Muscle layer of duodenum (tissue), 2 donors: ENCODE data around the gene CCT5.

Source experiments
- H3K27ac ChIP-seq: one replicate; pipeline ENCODE4 v1.7.0; 2013; ENCODE audit warnings: mild to moderate bottlenecking, low read length
- H3K27me3 ChIP-seq: one replicate; pipeline ENCODE4 v1.7.0; 2013; ENCODE audit warnings: low read depth, mild to moderate bottlenecking, control low read depth, low read length
- H3K36me3 ChIP-seq, 2 donors: one replicate each; pipeline ENCODE4 v1.7.0; 2013; ENCODE audit warnings: low read length in 2 of 2, control low read depth in 1 of 2, mild to moderate bottlenecking in 1 of 2; ENCODE audit not compliant: insufficient read depth in 2 of 2, control insufficient read depth in 1 of 2
- H3K4me1 ChIP-seq, 2 donors: one replicate each; pipeline ENCODE4 v1.7.0; 2013; ENCODE audit warnings: low read length in 2 of 2, mild to moderate bottlenecking in 2 of 2, control low read depth in 1 of 2, moderate library complexity in 1 of 2; ENCODE audit not compliant: insufficient read depth in 2 of 2, control insufficient read depth in 1 of 2
- H3K4me3 ChIP-seq, 2 donors: one replicate each; pipeline ENCODE4 v1.7.0; 2013; ENCODE audit warnings: low read length in 2 of 2, low read depth in 1 of 2, mild to moderate bottlenecking in 1 of 2
- H3K9me3 ChIP-seq, 2 donors: one replicate each; pipeline ENCODE4 v1.7.0; 2013; ENCODE audit warnings: low read length in 2 of 2, control low read depth in 1 of 2, mild to moderate bottlenecking in 1 of 2; ENCODE audit not compliant: control insufficient read depth in 1 of 2
- donor health status: healthy.

Gene CCT5

GRCh38 chr5:10222326-10222725 is 27.8 kb upstream of the CCT5 start:
- no peak overlapping the region for H3K27ac ChIP-seq

GRCh38 chr5:10227379-10227778 is 22.7 kb upstream of the CCT5 start:
- peaks cover 5 to 12% of the 10 kb centered on the region in 2 donors for H3K36me3 ChIP-seq
- H3K4me1 ChIP-seq, result no peaks in the 10 kb centered on the region
- H3K9me3 ChIP-seq, result no peaks in the 10 kb centered on the region
- no peaks in the 10 kb centered on the region for H3K27me3 ChIP-seq
- no peak overlapping the region for H3K4me3 ChIP-seq
- no peak overlapping the region for H3K27ac ChIP-seq

More at GRCh38 chr5:10222326-10222725, 27.8 kb upstream of the CCT5 start:
- Histone ChIP-seq H3K36me3 (peaks cover 5 to 7% of the 10 kb centered on the region in 2 donors), H3K4me3 (no peak overlapping the region), H3K4me1 (no peaks in the 10 kb centered on the region), H3K27me3 (no peaks in the 10 kb centered on the region), H3K9me3 (no peaks in the 10 kb centered on the region)

GRCh38 chr5:10228288-10228687 is 21.8 kb upstream of the CCT5 start:
- H3K36me3 ChIP-seq, result peaks cover 9 to 12% of the 10 kb centered on the region in 2 donors
- H3K4me1 ChIP-seq, result no peaks in the 10 kb centered on the region
- no peak overlapping the region for H3K4me3 ChIP-seq
- no peak overlapping the region for H3K27ac ChIP-seq
- H3K27me3 ChIP-seq, result no peaks in the 10 kb centered on the region
- H3K9me3 ChIP-seq, result no peaks in the 10 kb centered on the region

GRCh38 chr5:10229306-10230048 is 20.6 kb upstream of the CCT5 start:
- no peaks in the 10 kb centered on the region for H3K9me3 ChIP-seq
- no peak overlapping the region for H3K27ac ChIP-seq
- no peaks in the 10 kb centered on the region for H3K27me3 ChIP-seq
- H3K36me3 ChIP-seq, result peaks cover 9 to 12% of the 10 kb centered on the region in 2 donors
- H3K4me1 ChIP-seq, result no peaks in the 10 kb centered on the region
- no peak overlapping the region for H3K4me3 ChIP-seq

GRCh38 chr5:10232386-10232785 is 17.7 kb upstream of the CCT5 start:
- Histone ChIP-seq H3K27me3 (no peaks in the 10 kb centered on the region), H3K36me3 (peaks cover 14 to 29% of the 10 kb centered on the region in 2 donors), H3K4me3 (no peak overlapping the region), H3K9me3 (no peaks in the 10 kb centered on the region), H3K4me1 (no peaks in the 10 kb centered on the region), H3K27ac (no peak overlapping the region)

- H3K4me1 ChIP-seq, result no peaks in the 10 kb centered on the region
- H3K4me3 ChIP-seq, result no peak overlapping the region
- H3K9me3 ChIP-seq, result no peaks in the 10 kb centered on the region
- no peaks in the 10 kb centered on the region for H3K27me3 ChIP-seq
- no peak overlapping the region for H3K27ac ChIP-seq
- peaks cover 14 to 27% of the 10 kb centered on the region in 2 donors for H3K36me3 ChIP-seq
Observed at GRCh38 chr5:10233011-10233410, 17.1 kb upstream of the CCT5 start.

- Histone ChIP-seq H3K27me3 (no peaks in the 10 kb centered on the region), H3K9me3 (no peaks in the 10 kb centered on the region), H3K36me3 (peaks cover 17 to 27% of the 10 kb centered on the region in 2 donors), H3K4me1 (no peaks in the 10 kb centered on the region), H3K27ac (no peak overlapping the region), H3K4me3 (no peak overlapping the region)
Observed at GRCh38 chr5:10233505-10233904, 16.6 kb upstream of the CCT5 start.

GRCh38 chr5:10235350-10235749 is 14.7 kb upstream of the CCT5 start:
- H3K4me3 ChIP-seq, result no peak overlapping the region
- peaks cover 19 to 27% of the 10 kb centered on the region in 2 donors for H3K36me3 ChIP-seq
- no peak overlapping the region for H3K27ac ChIP-seq
- H3K4me1 ChIP-seq, result no peaks in the 10 kb centered on the region
- H3K27me3 ChIP-seq, result no peaks in the 10 kb centered on the region
- H3K9me3 ChIP-seq, result no peaks in the 10 kb centered on the region

GRCh38 chr5:10243660-10244240 is 6.3 kb upstream of the CCT5 start:
- peaks cover 0 to 4% of the 10 kb centered on the region in 2 donors for H3K4me1 ChIP-seq
- H3K27me3 ChIP-seq, result no peaks in the 10 kb centered on the region
- H3K9me3 ChIP-seq, result no peaks in the 10 kb centered on the region
- peaks cover 0 to 5% of the 10 kb centered on the region in 2 donors for H3K36me3 ChIP-seq
- no peak overlapping the region for H3K4me3 ChIP-seq
- no peak overlapping the region for H3K27ac ChIP-seq

- Histone ChIP-seq H3K4me1 (peaks cover 0 to 7% of the 10 kb centered on the region in 2 donors), H3K27me3 (no peaks in the 10 kb centered on the region), H3K27ac (no peak overlapping the region), H3K4me3 (no peak overlapping the region), H3K36me3 (peaks cover 0 to 2% of the 10 kb centered on the region in 2 donors), H3K9me3 (no peaks in the 10 kb centered on the region)
Observed at GRCh38 chr5:10244342-10244944, 5.6 kb upstream of the CCT5 start.

GRCh38 chr5:10246761-10247160 is 3.3 kb upstream of the CCT5 start:
- H3K27me3 ChIP-seq, result no peaks in the 10 kb centered on the region

More at GRCh38 chr5:10246761-10247160, 3.3 kb upstream of the CCT5 start:
- Histone ChIP-seq H3K36me3 (peaks cover 0 to 4% of the 10 kb centered on the region in 2 donors), H3K27ac (no peak overlapping the region), H3K4me3 (no peak overlapping the region), H3K9me3 (no peaks in the 10 kb centered on the region), H3K4me1 (peaks cover 5 to 11% of the 10 kb centered on the region in 2 donors)
